ENCODE measurements around the gene GGNBP2.
"Not testable (repeated sequence)": the region's sequence is repeated elsewhere in the genome, so short reads cannot be mapped to it uniquely, and the experiment has no call there.

GGNBP2 gene

GRCh38 chr17:36602924-36603384, 58.2 kb downstream of the GGNBP2 start:
- DNase-seq: peak; percentile 41 to 82

- DNase-seq: not testable (repeated sequence)
Measured at GRCh38 chr17:36605028-36605427, 60.3 kb downstream of the GGNBP2 start.

GRCh38 chr17:36608280-36608679, 63.6 kb downstream of the GGNBP2 start:
- DNase-seq: no peak

GRCh38 chr17:36608794-36609497, 64.2 kb downstream of the GGNBP2 start:
- DNase-seq: peak; percentile 58 to 68

GRCh38 chr17:36609498-36609862, 64.8 kb downstream of the GGNBP2 start:
- no peak for DNase-seq

- DNase-seq: no peak
Measured at GRCh38 chr17:36610474-36610873, 65.8 kb downstream of the GGNBP2 start.

- DNase-seq: peak in 1 of 2 donors; percentile 29
Measured at GRCh38 chr17:36611345-36612072, 66.8 kb downstream of the GGNBP2 start.

- DNase-seq: no peak
Measured at GRCh38 chr17:36612323-36612722, 67.6 kb downstream of the GGNBP2 start.

- no peak for DNase-seq
Measured at GRCh38 chr17:36613155-36613554, 68.4 kb downstream of the GGNBP2 start.

- DNase-seq: no peak
Measured at GRCh38 chr17:36614081-36614480, 69.4 kb downstream of the GGNBP2 start.

- DNase-seq: no peak
Measured at GRCh38 chr17:36614933-36615332, 70.2 kb downstream of the GGNBP2 start.

- DNase-seq: peak; percentile 2 to 12
Measured at GRCh38 chr17:36616061-36617029, 71.6 kb downstream of the GGNBP2 start.

- no peak for DNase-seq
Measured at GRCh38 chr17:36617773-36618172, 73.1 kb downstream of the GGNBP2 start.

GRCh38 chr17:36623281-36623680, 78.6 kb downstream of the GGNBP2 start:
- DNase-seq: no peak

- peak in 1 of 2 donors; percentile 1 for DNase-seq
Measured at GRCh38 chr17:36625188-36625587, 80.5 kb downstream of the GGNBP2 start.

GRCh38 chr17:36627101-36627500, 82.4 kb downstream of the GGNBP2 start:
- no peak for DNase-seq

GRCh38 chr17:36628576-36628975, 83.9 kb downstream of the GGNBP2 start:
- no peak for DNase-seq

- DNase-seq: peak; percentile 53 to 96
Measured at GRCh38 chr17:36629252-36629847, 84.6 kb downstream of the GGNBP2 start.

- DNase-seq: no peak
Measured at GRCh38 chr17:36629970-36630502, 85.3 kb downstream of the GGNBP2 start.

- DNase-seq: no peak
Measured at GRCh38 chr17:36631022-36631421, 86.3 kb downstream of the GGNBP2 start.

GRCh38 chr17:36632916-36633771, 88.4 kb downstream of the GGNBP2 start:
- DNase-seq: no peak
